MM.1S (cell line): ENCODE data around the gene GNG3.

Experiments used
- EZH2 ChIP-seq: fragments of 300-600 bp; sonication (generic); optimal IDR thresholded peaks from 2 replicates; pipeline ENCODE3; 2017; ENCODE audit warnings: low read depth, mild to moderate bottlenecking, antibody characterized with exemption, low read length, mixed read lengths
- TF ChIP-seq, protein P1 (sequence below): fragments of 300-600 bp; sonication (generic); IDR thresholded peaks from 2 replicates; pipeline ENCODE4 v1.5.1; 2016; ENCODE audit warnings: antibody characterized with exemption, low read length, mixed read lengths

- TF ChIP-seq, protein P1, sequence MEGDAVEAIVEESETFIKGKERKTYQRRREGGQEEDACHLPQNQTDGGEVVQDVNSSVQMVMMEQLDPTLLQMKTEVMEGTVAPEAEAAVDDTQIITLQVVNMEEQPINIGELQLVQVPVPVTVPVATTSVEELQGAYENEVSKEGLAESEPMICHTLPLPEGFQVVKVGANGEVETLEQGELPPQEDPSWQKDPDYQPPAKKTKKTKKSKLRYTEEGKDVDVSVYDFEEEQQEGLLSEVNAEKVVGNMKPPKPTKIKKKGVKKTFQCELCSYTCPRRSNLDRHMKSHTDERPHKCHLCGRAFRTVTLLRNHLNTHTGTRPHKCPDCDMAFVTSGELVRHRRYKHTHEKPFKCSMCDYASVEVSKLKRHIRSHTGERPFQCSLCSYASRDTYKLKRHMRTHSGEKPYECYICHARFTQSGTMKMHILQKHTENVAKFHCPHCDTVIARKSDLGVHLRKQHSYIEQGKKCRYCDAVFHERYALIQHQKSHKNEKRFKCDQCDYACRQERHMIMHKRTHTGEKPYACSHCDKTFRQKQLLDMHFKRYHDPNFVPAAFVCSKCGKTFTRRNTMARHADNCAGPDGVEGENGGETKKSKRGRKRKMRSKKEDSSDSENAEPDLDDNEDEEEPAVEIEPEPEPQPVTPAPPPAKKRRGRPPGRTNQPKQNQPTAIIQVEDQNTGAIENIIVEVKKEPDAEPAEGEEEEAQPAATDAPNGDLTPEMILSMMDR: no peak
- no peak for TF ChIP-seq EZH2
Observed at GRCh38 chr11:62706850-62707247, 627 bp upstream of the GNG3 start.
